Endothelial cell of umbilical vein (primary cell): Measurements from ENCODE around the gene OXLD1. TPM values are rescaled to one million over a fixed set of nuclear protein-coding genes. Genes with fewer than 3 reads are reported as not detected.

ENCODE experiments used
- BruUV-seq: library from RNA; stranded (reverse); fragments of 400-500 nt; replicated peaks from 2 replicates; lab custom pipeline; 2021; lab: Mats Ljungman, UMichigan
- CTCF ChIA-PET: fragments of 300-600, 350-600 bp; sonication (Branson Sonifier 250); formaldehyde crosslinking; loops from one replicate; lab custom pipeline; 2021; ENCODE audit warnings: antibody characterized with exemption, inconsistent platforms; lab: Charles Lee
- POLR2A ChIA-PET: fragments of 300-600, 350-600 bp; sonication (Branson Sonifier 250); formaldehyde crosslinking; loops from one replicate; lab custom pipeline; 2021; ENCODE audit warnings: antibody characterized with exemption, inconsistent platforms; lab: Charles Lee
- DNase-seq: peaks from one replicate; pipeline ENCODE4 v3.0.0-alpha.2; 2011; ENCODE audit warnings: low read depth, low spot score
- FAIRE-seq: peaks from 2 replicates; lab custom pipeline; 2011; peaks lifted over from hg19 to GRCh38; lab: Jason Lieb, UNC
- H2AFZ ChIP-seq: 2 replicates; pipeline ENCODE4 v1.6.0; 2012; ENCODE audit warnings: low read depth, low read length, control low read depth, inconsistent platforms
- H3K27ac ChIP-seq: 2 replicates; pipeline ENCODE4 v1.5.1; 2011; ENCODE audit warnings: low read depth, mild to moderate bottlenecking, control low read depth, low read length, moderate library complexity; ENCODE audit not compliant: insufficient read depth
- H3K27me3 ChIP-seq, 2 experiments: 2 replicates each; pipeline versions ENCODE4 v1.6.0 to v1.6.1; 2011; ENCODE audit warnings: low read length in 2 of 2, mixed read lengths in 1 of 2; ENCODE audit not compliant: control insufficient read depth in 2 of 2, insufficient read depth in 2 of 2
- H3K36me3 ChIP-seq, 2 experiments: 2 replicates in 1 of 2; 3 replicates in 1 of 2; pipeline ENCODE4 v1.5.1; 2011; ENCODE audit warnings: low read length in 2 of 2, mild to moderate bottlenecking in 1 of 2, moderate library complexity in 1 of 2; ENCODE audit not compliant: control insufficient read depth in 2 of 2, insufficient read depth in 2 of 2; ENCODE audit errors: extremely low read depth in 1 of 2
- H3K4me1 ChIP-seq: 3 replicates; pipeline ENCODE4 v1.5.1; 2011; ENCODE audit warnings: mild to moderate bottlenecking, low read length; ENCODE audit not compliant: control insufficient read depth, insufficient read depth; ENCODE audit errors: extremely low read depth
- H3K4me2 ChIP-seq: 2 replicates; pipeline ENCODE4 v1.6.1; 2011; ENCODE audit warnings: low read length, control low read depth, mixed read lengths; ENCODE audit not compliant: insufficient read depth
- H3K4me3 ChIP-seq, 3 experiments: fragments of 200-600 bp in 1 of 3; sonication (generic), shearing (Covaris generic) in 1 of 3; replicated peaks in 1 of 3; 2 replicates each; pipeline ENCODE4 v1.5.1; 2011 to 2016; ENCODE audit warnings: control low read depth in 3 of 3, low read length in 3 of 3, mild to moderate bottlenecking in 2 of 3, inconsistent platforms in 1 of 3, low read depth in 1 of 3, moderate library complexity in 1 of 3; ENCODE audit not compliant: insufficient read depth in 1 of 3
- H3K79me2 ChIP-seq: 2 replicates; pipeline ENCODE4 v1.6.0; 2012; ENCODE audit warnings: low read length, inconsistent platforms; ENCODE audit not compliant: control insufficient read depth, insufficient read depth
- H3K9ac ChIP-seq: replicated peaks from 2 replicates; pipeline ENCODE3; 2011; ENCODE audit warnings: low read length, control low read depth; ENCODE audit not compliant: insufficient read depth; ENCODE audit errors: extremely low read depth
- H3K9me1 ChIP-seq: replicated peaks from 3 replicates; pipeline ENCODE4 v1.6.0; 2011; ENCODE audit warnings: mild to moderate bottlenecking, low read length; ENCODE audit not compliant: control insufficient read depth, insufficient read depth; ENCODE audit errors: extremely low read depth
- H3K9me3 ChIP-seq: replicated peaks from 2 replicates; pipeline ENCODE4 v1.5.1; 2012; ENCODE audit warnings: low read length, inconsistent platforms; ENCODE audit not compliant: control insufficient read depth, insufficient read depth
- H4K20me1 ChIP-seq: replicated peaks from 2 replicates; pipeline ENCODE3; 2011; ENCODE audit warnings: mild to moderate bottlenecking, low read length; ENCODE audit not compliant: control insufficient read depth, insufficient read depth; ENCODE audit errors: extremely low read depth
- CTCF ChIP-seq, 2 donors: IDR thresholded peaks; 1 replicate in 1 of 2; 2 replicates in 1 of 2; pipeline ENCODE4 v1.5.1; 2011; ENCODE audit warnings: low read length in 2 of 2, mild to moderate bottlenecking in 2 of 2, moderate library complexity in 2 of 2, control low read depth in 1 of 2, inconsistent platforms in 1 of 2, low read depth in 1 of 2; ENCODE audit not compliant: insufficient read depth in 1 of 2; ENCODE audit errors: extremely low read depth in 1 of 2
- EZH2 ChIP-seq: IDR thresholded peaks from 2 replicates; pipeline ENCODE4 v1.6.1; 2012; ENCODE audit warnings: borderline replicate concordance, low read depth, mild to moderate bottlenecking, moderate library complexity, low read length, inconsistent platforms; ENCODE audit not compliant: severe bottlenecking
- FOS ChIP-seq: IDR thresholded peaks from 2 replicates; pipeline ENCODE4 v1.6.1; 2011; ENCODE audit warnings: mild to moderate bottlenecking, low read length, moderate library complexity, borderline replicate concordance; ENCODE audit not compliant: insufficient read depth
- GATA2 ChIP-seq: IDR thresholded peaks from 2 replicates; pipeline ENCODE4 v1.7.0; 2011; ENCODE audit warnings: low read depth, mild to moderate bottlenecking, moderate library complexity, mixed read lengths, low read length; ENCODE audit not compliant: insufficient read length, insufficient read depth
- JUN ChIP-seq: IDR thresholded peaks from 2 replicates; pipeline ENCODE4 v1.6.1; 2011; ENCODE audit warnings: borderline replicate concordance, low read depth; ENCODE audit not compliant: insufficient read length, insufficient read depth
- MAX ChIP-seq: IDR thresholded peaks from 2 replicates; pipeline ENCODE4 v1.6.1; 2011; ENCODE audit not compliant: insufficient read depth, insufficient read length
- MYC ChIP-seq: IDR thresholded peaks from one replicate; pipeline ENCODE4 v1.6.1; 2011; ENCODE audit warnings: mild to moderate bottlenecking, low read depth, low read length
- POLR2A ChIP-seq: IDR thresholded peaks from 2 replicates; pipeline ENCODE4 v1.6.1; 2012; ENCODE audit warnings: low read depth, mild to moderate bottlenecking, control low read depth, low read length
- POLR2AphosphoS5 ChIP-seq: IDR thresholded peaks from 2 replicates; pipeline ENCODE4 v1.6.1; 2012; ENCODE audit warnings: low read depth, mild to moderate bottlenecking, control low read depth, low read length, moderate library complexity; ENCODE audit not compliant: insufficient read depth
- dilution Hi-C: fragments of 300-500 bp; cut with MboI; formaldehyde crosslinking; loops from one replicate; pipeline ENCODE4 v1.15.0; 2019; ENCODE audit warnings: low sequenced_read_pairs; ENCODE audit not compliant: extremely low pct_ligation_motif_present
- intact Hi-C: fragments of 100-400 bp; cut with micrococcal nuclease; formaldehyde crosslinking; loops from one replicate; pipeline ENCODE4 v1.10.0; 2022
- polyA plus RNA-seq, 4 experiments: library from polyadenylated mRNA; depleted of rRNA in 3 of 4; stranded (reverse) in 3 of 4; unstranded in 1 of 4; fragments of >200 nt; gene quantifications; 2 replicates each; pipeline versions ENCODE4 v1.2.1 to v1.2.3, GENCODE V29; 2011 to 2012; ENCODE audit warnings: missing spikeins in 1 of 4
- total RNA-seq: library from RNA; stranded (reverse); gene quantifications from 2 replicates; pipeline ENCODE4 v1.2.3, GENCODE V29; 2021

OXLD1 gene
- total and polyA plus RNA-seq, 2 donors (not counting 3 experiments of a cell fraction or from before 2014, with no cell fraction given), result 20.1 to 35.2 TPM

- Histone ChIP-seq H3K36me3 (peaks cover 0 to 5% of the 10 kb centered on the region in 2 experiments), H3K4me3 (peak within 1 kb of the TSS; percentile 51 to 61 (median 56)), H3K9me3 (no peaks in the 10 kb centered on the region), H3K9ac (peak within 1 kb of the TSS; percentile 17), H2AFZ (peak within 1 kb of the TSS; percentile 51), H3K4me1 (peaks cover 18% of the 10 kb centered on the region), H3K9me1 (no peaks in the 10 kb centered on the region), H4K20me1 (no peaks in the 10 kb centered on the region), H3K79me2 (no peaks in the 10 kb centered on the region), H3K27me3 (no peaks in the 10 kb centered on the region), H3K4me2 (peak within 1 kb of the TSS; percentile 76), H3K27ac (no peak within 1 kb of the TSS)
- ChIA-PET POLR2A (no interaction called here), CTCF (interaction anchor here (0.9 to 1.6 kb wide), 2 partner anchors 8 to 23 kb away, joined by 3 to 6 read pairs; partner anchors contain the start of gene MRPL12)
- DNase-seq (peak; percentile 66), FAIRE-seq (peak; percentile 35)
- BruUV-seq, result no TSS peak
- dilution Hi-C loops (no loop called here), intact Hi-C loops (loop anchor here (1.0 kb wide), 2 partner anchors 9 to 29 kb away; partner anchors contain the start of genes ARL16 and MRPL12)
- no peak for TF ChIP-seq EZH2
- TF ChIP-seq MAX, result peak; percentile 32
- peak; percentile 26 for TF ChIP-seq POLR2AphosphoS5
- no peak for TF ChIP-seq POLR2A
- peak; percentile 4 for TF ChIP-seq FOS
- no peak for TF ChIP-seq GATA2
- no peak for TF ChIP-seq MYC
- TF ChIP-seq JUN, result no peak
- no peak for TF ChIP-seq CTCF (IDR thresholded peaks at IDR 0.05; ENCODE audit: extremely low read depth in 1 of 2, insufficient read depth in 1 of 2, low read depth in 1 of 2, low read length in 2 of 2)
Observed at GRCh38 chr17:81711814-81712467, 45.5 kb upstream of the OXLD1 start, which contains the start of gene SLC25A10. SLC25A10 (plus strand) TSS chr17:81712284; CDS start chr17:81712427, 143 bp downstream.
